ENCODE data around the gene IL18.
"Not testable (repeated sequence)": the region's sequence is repeated elsewhere in the genome, so short reads cannot be mapped to it uniquely, and the experiment has no call there.

The IL18 gene

DNA sequence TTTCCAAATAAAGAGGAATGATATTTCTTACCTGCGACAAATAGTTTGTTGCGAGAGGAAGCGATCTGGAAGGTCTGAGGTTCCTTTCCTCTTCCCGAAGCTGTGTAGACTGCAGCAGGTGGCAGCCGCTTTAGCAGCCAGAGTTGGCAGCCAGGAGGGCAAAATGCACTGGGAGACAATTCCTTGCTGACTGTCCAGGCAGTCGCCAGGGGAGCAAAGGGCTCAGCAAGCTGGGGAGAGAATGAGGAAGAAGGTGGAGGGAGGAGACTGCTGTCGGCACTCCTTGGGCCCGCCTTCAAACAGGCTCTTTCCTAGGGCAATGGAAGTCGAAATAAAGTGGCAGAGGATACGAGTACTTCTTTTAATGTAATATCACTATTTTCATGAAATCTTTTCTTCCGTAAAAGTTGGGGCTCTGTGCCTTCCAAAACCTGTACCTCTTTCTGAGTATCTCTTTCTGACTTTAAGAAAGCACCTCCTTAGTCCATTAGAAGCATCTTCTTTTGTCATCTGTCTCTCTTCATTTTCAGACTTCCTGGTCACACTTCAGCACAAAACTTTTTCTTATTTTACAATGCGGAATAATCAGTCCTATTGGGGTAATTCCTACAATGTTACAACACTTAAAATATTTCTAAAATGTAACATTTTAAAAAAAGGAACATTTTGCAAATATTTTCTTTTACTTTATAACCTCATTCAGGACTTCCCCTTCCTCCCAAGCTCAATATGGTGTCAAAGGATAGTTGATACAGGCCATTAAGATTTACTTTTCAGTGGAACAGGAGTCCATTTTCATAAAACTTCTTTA lies at the start of gene IL18:
IL18 (minus strand) TSS at position 220 of the 811 bp plus-strand sequence. CDS start 9,041 bp downstream, outside the sequence.
- DNase-seq, result no peak

DNA sequence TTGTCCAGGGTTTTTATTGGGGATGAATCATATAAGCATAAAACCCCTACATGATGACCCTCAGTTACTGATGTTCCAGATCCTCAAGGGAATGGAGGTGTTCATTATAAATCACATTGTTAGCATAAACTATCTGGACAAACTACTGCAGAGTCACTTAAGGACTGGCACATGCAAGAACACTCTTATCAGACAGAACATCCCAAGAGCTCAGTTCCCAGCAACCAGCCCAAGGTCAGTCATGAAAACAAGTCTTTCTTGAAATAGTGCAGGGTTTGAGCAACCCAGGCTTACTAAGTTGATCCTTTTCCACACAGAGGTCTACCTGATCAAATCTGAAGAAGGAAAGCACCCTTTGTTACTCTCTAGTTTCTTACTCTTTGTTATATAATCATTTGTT lies 48.8 kb upstream of the IL18 start:
- DNase-seq, result no peak

DNA sequence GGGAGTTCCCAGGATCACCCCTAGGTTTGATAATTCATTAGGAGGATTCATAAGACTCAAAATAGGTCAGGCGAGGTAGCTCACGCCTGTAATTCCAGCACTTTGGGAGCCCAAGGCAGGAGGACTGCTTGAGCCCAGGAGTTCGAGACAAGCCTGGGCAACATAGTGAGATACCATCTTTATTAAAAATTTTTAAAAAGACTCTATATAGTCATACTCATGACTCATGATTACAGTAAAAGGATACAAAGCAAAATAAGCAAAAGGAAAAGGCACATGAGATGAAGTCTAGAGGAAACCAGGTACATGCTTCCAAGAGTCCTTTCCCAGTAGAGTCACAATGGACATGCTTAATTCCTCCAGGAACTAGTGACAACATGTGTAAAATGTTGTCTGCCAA lies 48.4 kb upstream of the IL18 start:
- DNase-seq, result no peak

DNA sequence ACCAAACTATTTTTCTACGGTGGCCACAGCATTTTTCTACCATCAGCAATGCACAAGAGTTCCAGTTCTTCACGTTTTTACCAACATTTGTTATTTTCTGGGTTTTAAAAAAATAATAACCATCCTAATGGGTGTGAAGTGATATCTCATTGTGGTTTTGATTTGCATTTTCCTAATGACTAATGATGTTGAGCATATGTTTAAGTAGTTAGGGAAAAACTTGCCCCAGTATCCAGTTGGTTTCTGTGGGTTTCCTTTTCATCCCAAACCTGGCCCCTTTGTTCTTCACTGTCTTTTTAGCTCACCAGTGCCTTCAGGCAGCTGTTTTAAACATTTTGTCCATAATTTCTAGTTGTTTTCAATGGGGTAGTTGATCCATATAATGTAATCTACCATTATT lies 47.6 kb upstream of the IL18 start:
- no peak for DNase-seq

DNA sequence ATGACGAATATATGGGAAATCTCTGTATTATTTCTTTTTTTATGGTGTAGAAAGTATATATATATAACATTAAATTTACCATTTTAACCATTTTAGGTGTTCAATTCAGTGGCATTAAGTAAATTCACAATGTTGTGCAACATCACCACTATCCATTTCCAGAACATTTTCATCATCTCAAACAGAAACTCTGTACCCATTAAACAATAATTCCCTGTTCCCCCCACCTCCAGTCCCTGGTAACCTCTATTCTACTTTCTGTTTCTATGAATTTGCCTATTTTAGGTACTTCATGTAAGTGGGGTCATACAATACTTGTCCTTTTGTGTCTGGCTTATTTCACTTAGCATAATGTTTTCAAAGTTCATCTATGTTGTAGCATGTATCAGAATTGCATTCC lies 47.0 kb upstream of the IL18 start:
- no peak for DNase-seq

DNA sequence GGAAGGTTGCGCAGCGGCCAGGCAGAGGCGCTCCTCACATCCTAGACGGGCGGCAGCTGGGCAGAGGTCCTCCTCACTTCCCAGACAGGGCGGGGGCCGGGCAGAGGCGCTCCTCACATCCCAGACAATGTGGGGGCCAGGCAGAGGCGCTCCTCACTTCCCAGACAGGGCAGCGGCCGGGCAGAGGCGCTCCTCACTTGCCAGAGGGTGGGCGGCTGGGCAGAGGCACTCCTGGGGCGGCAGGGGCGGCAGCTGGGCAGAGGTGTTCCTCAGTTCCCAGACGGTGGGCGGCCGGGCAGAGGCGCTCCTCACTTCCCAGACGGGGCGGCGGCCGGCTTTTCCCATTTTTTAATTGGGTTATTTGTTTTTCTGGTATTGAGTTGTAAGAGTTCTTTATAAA lies 42.2 kb upstream of the IL18 start:
- DNase-seq, result no peak

DNA sequence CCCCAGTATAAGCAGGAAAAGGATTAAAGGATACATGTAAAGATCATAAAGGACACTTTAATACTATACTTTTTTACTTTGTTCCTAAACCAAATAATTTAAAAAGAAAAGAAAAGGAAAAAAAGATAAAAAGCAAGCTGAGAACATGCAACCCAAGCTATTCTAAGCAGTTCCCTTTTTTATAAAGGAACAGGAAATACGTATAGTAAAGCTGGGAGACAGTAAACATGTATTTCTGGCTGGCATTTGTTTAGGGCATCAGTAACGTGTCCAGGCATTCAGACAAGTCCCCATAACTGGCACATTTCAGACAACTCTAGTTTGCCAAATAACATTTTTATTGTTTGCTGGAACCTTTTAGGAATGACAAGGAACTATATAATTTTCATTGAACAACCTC lies 36.4 kb upstream of the IL18 start:
- DNase-seq, result no peak

DNA sequence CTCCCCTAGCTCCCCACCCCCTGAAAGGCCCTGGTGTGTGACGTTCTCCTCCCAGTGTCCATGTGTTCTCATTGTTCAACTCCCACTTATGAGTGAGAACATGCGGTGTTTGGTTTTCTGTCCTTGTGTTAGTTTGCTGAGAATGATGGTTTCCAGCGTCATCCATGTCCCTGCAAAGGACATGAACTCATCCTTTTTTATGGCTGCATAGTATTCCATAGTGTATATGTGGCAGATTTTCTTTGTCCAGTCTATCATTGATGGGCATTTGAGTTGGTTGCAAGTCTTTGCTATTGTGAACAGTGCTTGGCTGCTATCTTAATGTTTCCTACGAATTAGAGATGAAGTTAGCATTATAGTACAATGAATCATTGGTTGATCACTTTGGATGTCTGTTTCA lies 35.2 kb upstream of the IL18 start:
- DNase-seq, result not testable (repeated sequence)

DNA sequence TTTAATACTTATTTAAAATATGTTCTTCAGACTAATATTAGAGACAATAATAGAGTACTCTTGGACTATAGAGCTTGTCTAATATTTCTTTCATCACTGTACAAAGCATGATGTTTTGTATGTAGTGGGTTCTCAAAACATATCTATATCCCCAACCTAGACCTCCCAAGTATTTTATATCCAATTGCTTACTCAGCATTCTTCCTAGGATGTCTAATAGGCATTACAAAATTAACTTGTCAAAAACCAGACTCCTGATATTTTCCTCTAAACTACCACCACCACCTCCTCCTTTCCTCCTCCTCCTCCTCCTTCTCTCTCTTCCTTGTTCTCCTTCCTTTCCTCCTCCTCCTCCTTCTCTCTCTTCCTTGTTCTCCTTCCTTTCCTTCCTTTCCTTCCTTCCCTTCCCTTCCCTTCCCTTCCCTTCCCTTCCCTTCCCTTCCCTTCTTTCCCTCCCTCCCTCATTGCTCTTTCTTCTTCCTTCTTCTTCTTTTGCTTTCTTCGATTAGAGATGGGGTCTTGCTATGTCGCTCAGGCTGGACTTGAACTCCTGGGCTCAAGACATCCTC lies 32.7 kb upstream of the IL18 start:
- no peak for DNase-seq

DNA sequence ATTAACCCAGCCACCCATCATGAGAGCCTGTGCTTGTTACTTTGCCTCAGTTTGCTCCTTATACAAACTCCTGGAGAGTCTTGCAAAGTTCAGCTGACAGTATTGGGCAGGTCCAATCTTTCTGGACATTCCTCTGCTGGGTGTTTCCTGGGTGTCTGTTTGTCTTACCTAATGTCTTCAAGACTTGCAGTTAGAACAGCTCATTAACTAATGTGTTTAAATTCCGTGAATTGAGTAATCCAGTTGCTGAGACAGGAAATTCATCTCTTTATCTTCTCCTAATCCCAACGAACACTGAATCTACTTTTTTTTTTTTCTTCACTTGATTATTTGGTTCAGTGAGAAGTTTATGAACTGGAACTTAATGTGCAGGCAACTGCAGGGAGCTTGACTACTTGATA lies 32.1 kb upstream of the IL18 start:
- no peak for DNase-seq

DNA sequence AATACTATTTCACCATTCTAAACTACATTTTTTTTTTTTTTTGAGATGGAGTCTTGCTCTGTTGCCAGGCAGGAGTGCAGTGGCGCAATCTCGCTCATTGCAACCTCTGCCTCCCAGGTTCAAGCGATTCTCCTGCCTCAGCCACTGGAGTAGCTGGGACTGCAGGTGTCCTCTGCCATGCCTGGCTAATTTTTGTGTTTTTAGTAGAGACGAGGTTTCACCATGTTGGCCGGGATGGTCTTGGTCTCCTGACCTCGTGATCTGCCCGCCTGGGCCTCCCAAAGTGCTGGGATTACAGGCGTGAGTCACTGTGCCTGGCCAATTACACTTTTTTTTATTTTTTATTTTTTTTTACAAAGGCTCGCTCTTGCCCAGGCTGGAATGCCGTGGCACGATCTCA lies 31.2 kb upstream of the IL18 start:
- not testable (repeated sequence) for DNase-seq

DNA sequence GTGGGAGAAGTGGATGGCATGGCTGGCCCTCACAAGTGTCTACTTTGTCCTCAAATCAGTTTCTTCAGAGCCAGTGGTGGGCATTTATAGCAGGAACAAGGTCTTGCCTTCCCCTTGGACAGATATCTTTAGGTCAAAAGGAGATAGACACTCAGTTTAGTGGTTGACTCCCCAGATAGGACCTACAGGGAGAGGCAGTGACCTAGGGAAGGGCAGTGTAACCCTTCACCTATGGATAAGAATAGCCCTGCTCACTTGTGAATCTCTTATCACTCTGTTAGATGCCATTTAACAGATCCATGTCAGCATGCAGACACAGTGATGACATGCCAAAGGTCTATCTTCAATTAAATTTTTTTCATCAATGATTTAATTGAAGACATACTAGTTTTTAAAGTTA lies 22.4 kb upstream of the IL18 start:
- DNase-seq, result no peak

DNA sequence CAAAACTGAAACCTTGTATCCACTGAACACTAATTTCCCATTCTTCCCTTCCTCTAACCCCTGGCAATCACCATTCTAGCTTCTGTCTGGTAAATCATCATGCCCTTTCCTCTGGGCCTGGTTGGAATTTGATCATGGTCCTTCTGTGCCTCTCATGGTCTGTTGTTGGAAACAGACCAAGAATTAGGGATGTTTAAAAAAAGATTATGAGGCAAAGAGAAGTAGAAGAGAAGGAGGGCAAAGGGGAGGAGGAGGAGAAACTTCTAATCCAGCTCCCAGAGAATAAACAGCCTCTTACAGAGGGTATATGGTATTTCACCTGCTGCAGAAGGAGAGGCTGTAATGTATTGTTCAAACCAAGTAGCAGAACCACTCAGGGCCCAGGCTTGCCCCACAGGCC lies 22.0 kb upstream of the IL18 start:
- no peak for DNase-seq

DNA sequence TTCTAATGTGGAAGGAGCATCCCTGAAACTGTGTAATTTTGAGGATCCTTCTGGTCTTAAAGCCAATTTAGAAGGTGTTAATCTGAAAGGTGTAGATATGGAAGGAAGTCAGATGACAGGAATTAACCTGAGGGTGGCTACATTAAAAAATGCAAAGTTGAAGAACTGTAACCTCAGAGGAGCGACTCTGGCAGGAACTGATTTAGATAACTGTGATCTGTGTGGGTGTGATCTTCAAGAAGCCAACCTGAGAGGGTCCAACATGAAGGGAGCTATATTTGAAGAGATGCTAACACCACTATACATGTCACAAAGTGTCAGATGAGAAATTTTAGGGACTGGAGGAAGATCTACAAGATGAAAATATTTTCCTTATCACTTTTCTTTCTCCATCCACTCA lies 19.0 kb upstream of the IL18 start:
- no peak for DNase-seq

DNA sequence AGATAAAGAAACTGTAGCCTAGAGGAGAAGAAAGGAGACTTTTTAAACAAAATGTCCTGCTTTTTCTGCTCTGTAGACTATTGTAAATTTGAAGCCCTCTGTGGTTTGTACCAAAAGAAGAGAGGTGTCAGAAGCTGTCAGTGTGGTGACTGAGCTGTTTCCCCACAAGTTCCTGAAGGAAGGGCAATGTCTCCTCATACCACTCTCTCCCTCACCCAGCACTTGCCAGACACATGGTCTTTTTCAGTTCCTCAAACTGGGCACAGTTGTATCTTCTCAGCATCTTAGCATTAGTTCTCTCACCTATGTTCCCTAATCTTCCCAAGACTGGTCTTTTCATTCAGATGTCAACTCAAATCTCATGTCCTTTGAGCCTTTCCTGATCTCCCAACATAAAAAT lies 15.7 kb upstream of the IL18 start:
- DNase-seq, result no peak

DNA sequence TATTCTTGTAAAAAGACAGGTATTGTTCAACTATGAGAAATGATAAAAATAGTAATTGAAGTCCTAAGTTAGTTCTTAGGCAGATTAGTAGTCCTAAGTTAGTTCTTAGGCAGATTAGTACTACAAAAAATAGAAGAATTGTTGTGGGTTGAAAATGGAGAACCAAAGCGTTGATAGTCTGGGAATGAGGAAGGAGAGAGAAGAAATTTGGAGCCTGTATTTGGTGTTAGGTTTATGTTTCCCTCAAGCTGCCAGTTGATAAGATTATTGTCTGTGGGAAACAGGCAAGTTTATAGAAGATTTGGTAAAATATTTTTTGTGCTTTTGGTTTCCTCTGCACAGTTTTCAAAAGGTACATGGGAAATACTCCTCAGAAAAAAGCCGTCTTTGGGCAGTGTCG lies 15.0 kb upstream of the IL18 start:
- DNase-seq, result no peak

DNA sequence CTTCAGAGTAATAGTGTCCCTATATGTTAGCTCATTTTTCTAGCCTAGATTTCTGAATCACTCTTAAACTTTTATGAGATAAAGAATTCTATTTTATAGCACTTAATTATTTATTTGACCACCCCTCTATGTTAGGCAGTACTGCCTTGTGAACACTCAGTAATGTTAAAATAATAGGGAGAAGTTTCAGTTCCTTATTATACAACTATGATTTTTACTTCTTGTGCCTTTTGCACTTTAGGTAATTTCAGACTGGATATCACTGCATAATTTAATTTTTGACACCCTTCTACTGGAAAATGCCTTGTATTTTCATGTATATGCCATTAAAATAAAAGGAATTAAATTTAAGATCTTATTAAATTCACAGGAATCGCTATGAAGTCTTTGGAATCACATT lies 14.5 kb upstream of the IL18 start:
- no peak for DNase-seq

DNA sequence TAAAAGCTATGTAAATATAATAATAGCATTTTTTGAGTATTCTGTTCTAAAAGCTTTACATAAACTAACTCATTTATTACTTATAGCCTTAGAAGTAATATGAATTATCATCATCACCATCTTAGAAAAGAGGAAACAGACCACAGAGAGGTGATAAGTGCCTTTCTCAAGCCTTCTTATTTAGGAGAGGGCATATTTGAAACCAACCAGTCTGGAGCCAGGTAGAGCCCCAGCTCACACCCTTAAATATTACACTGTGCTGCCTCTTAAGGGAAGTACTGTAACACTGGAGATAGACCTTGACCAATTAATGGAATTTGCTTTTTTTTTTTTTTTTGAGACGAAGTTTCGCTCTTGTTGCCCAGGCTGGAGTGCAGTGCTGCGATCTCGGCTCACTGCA lies 13.7 kb upstream of the IL18 start:
- no peak for DNase-seq

DNA sequence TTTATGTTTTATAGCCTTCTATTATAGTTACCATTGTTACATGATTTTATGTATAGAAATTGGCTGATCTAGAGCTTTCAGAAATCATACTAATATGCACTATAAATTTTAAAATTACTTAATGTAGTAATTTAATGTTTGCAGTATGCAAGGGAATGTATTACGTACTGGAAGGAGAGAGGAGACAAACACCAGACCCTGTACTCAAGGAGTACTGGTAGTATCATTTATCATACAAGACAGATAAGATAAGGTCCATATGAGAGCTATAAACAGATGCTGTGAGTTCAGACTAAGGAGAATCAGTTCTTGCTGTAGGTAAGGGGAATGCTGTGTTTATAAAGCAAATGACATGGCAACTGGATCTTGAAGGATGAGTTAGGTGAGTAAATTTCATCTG lies 12.2 kb upstream of the IL18 start:
- DNase-seq, result no peak

DNA sequence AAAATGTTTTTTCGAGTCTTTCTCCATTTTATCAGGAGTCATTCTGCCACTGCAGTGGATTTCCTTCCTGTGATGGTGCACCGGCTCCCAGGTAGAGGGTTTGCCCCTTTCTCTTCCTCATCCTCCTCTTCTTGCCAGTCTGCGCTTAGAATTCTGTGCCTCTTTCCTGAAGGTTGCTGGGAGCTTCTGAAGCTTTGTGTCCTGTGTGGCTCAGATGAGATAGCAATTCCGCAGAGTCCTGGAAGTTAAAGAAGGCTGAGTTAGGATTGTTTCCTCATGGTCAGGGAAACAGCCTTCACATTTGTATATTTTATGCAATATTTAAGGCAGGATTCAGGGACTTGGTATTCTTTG lies 11.7 kb upstream of the IL18 start:
- DNase-seq, result no peak

DNA sequence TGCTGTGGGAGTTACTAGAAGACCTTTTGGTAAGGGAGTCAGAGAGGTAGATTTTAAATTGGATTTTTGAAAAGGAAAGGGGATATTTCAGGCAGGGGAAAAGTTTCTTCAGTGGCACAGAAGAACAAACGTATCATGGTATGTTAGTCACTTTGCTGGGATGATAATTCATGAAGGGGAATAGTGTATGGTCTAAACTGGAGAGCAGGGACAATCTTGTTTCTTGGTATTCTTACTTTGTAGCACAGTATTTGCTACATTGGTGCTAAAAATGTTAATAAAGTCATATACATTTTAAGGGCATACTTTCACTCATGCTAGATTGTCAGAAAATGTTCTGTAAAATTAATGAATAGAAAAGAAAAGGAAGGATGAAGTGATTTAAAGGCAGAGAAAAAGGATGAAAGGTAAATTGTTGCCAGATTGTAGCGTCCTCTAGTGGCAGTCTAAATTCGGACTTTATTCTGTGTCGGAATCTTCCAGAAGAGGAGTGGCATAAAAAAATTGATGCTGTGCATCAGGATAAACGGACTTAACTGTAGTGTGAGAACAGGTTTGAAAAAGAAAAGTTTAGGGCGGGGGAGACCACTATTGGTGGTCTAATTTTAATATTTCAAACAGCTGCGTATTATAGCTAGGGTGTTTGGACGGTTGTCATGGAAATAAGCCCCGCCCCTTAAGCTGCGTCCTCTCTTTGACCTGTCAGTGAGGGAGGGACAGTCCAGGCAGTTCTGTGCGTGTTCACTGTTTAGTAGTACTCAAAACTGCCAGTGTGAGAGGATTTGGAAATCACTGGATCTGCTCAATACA lies 11.1 kb upstream of the IL18 start, which contains the start of gene BCO2:
BCO2 (plus strand) TSS at position 724 of the 810 bp plus-strand sequence. CDS start 90 bp downstream, outside the sequence.
- peak; percentile 15 for DNase-seq

DNA sequence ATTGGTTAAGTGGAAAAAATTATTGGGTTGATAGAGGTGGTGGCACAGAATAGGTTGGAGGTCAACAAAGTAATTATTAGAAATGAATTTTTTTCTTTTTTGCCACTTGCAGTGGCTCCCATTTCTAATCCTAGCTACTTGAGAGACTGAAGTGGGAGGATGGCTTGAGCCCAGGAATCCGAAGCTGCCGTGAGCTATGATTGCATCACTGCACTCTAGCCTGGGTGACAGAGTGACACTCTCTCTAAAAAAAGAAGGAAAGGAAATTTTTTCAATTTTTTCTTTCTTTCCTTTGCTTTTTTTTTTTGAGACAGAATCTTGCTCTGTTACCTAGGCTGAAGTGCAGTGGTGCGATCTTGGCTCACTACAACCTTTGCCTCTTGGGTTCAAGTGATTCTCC lies 9.3 kb upstream of the IL18 start:
- DNase-seq, result no peak

DNA sequence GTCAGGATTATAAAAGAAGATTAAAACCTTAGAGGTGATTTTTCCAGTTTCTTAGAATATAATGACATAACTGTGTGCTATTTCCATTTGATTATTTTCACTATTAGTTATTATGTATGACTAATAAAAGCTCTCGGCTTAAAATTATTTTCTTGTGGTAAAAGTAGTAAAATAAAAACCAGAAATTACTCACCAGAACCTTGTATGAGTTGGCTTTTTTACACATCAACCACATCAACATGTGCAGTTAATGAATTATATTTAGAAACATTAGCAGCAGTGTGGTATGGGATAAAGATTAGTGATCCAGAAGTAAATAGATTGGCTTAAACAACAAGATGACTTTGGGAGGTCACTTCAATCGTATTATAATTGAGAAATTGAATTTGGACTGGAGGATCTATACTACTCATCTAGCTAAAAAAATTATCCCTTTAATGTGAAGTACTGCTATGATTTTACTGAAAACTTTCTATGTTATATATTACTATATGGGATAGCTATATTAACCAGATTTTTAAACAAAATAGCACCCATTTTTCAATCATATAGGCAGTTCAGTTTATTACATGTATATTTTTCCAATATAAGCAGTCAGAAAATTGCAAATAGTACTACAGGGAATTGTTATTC lies 8.6 kb upstream of the IL18 start:
- DNase-seq, result no peak

DNA sequence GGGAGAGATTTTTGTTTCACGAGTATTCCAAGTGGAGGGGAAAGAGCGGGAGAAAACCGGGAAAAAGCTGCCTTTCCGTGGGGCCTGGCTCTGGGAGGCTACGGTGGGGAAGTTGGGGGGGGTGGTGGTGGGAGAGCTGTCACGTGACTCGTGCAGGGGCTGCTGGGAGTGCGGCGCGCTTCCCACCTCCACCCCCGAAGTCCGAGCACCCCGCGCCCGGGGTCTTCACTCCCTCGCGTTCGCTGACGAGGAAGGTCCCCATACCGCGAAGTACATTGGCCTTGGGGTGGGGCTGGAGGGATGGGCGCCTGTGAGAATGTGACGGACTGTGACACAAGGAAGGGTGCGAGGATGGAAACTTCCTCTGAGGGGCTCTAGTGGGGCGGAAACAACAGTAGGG lies 3.3 kb upstream of the IL18 start, which contains the start of gene TEX12:
TEX12 (plus strand) TSS at position 228 of the 400 bp plus-strand sequence. CDS start 1,897 bp downstream, outside the sequence.
- no peak for DNase-seq
